Body of pancreas (tissue), 4 donors: Measurements from ENCODE around the gene LMNTD1.

Experiments used
- CTCF ChIP-seq, 7 experiments: fragments of 450-650 bp in 4 of 7; fragments of 200-600 bp in 3 of 7; sonication (generic) in 3 of 7; IDR thresholded peaks; one replicate each; pipeline ENCODE4 v1.5.1; 2016 to 2019; ENCODE audit warnings: antibody characterized with exemption in 7 of 7
- POLR2A ChIP-seq, 3 donors: fragments of 450-650 bp; IDR thresholded peaks; one replicate each; pipeline ENCODE4 v1.6.1; 2016; ENCODE audit warnings: antibody characterized with exemption in 3 of 3, mild to moderate bottlenecking in 2 of 3

DNA sequence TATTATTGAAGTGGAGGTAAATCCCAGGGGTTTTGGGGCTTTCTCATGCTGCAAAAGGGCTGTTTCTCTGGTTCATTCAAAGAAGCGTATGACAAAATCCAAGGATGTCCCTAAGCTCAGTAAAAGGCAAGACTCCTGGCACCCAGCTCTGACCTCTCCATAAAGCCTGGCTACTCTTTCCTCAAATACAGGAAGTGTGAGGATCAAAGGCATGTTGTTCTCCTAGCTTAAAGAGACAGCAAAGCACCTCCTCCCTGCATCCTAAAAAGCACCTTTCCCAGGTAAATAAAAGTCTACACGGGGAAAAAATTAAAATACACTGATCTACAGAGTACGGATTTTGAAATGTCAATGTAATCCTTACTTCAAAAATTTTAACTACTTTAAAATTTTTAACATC lies 118.6 kb downstream of the LMNTD1 start:
- no peak for TF ChIP-seq CTCF (IDR thresholded peaks at IDR 0.05)
- no peak for TF ChIP-seq POLR2A (IDR thresholded peaks at IDR 0.05)
